GM12891 (cell line): ENCODE data around the gene DQX1.

Experiments
- PAX5 ChIP-seq: IDR thresholded peaks from 2 replicates; pipeline ENCODE4 v1.6.1; 2011; ENCODE audit warnings: low read length, moderate library complexity, mild to moderate bottlenecking; ENCODE audit not compliant: insufficient read depth, severe bottlenecking
- POLR2A ChIP-seq: IDR thresholded peaks from 2 replicates; pipeline ENCODE4 v1.6.1; 2011; ENCODE audit warnings: low read depth, low read length, control low read depth
- POLR2AphosphoS5 ChIP-seq: IDR thresholded peaks from 2 replicates; pipeline ENCODE4 v1.6.1; 2011; ENCODE audit warnings: low read depth, low read length, control low read depth
- POU2F2 ChIP-seq: IDR thresholded peaks from 2 replicates; pipeline ENCODE4 v1.6.1; 2011; ENCODE audit warnings: low read depth, mild to moderate bottlenecking, control low read depth, low read length, moderate library complexity
- SPI1 ChIP-seq: IDR thresholded peaks from 2 replicates; pipeline ENCODE4 v1.6.1; 2011; ENCODE audit warnings: low read depth, low read length, control low read depth
- TAF1 ChIP-seq: IDR thresholded peaks from 2 replicates; pipeline ENCODE4 v1.6.1; 2011; ENCODE audit warnings: low read depth, low read length, control low read depth

- TF ChIP-seq POLR2AphosphoS5 (no peak), POLR2A (no peak), TAF1 (no peak), SPI1 (no peak), POU2F2 (no peak), PAX5 (no peak)
These were observed 14.7 kb downstream of the DQX1 start for GRCh38 chr2:74511104-74511989.
